ENCODE data around the gene RAPGEF6. TPM values are rescaled to one million over a fixed set of nuclear protein-coding genes. Genes with fewer than 3 reads are reported as not detected.

The RAPGEF6 gene
- total RNA-seq, 2 donors from 2014 or later = 19.2 to 24.0 TPM

GRCh38 chr5:131609774-131610173, 25.3 kb downstream of the RAPGEF6 start:
- Histone ChIP-seq H3K27me3 (ENCODE audit: control insufficient read depth, insufficient read depth, low read length, poor library complexity, severe bottlenecking) (no peaks in the 10 kb centered on the region), H3K27ac (ENCODE audit: low read depth, low read length) (no peak overlapping the region), H3K4me1 (ENCODE audit: control insufficient read depth, insufficient read depth, low read length) (no peaks in the 10 kb centered on the region), H3K36me3 (ENCODE audit: control insufficient read depth, insufficient read depth, low read length) (no peaks in the 10 kb centered on the region), H3K4me3 (ENCODE audit: low read length) (no peak overlapping the region), H3K9me3 (ENCODE audit: control insufficient read depth, low read length) (no peaks in the 10 kb centered on the region), H3K9ac (ENCODE audit: extremely low read depth, low read length, poor library complexity, severe bottlenecking) (no peak overlapping the region)
- H3K4me1 Mint-ChIP-seq = peaks cover 5% of the 10 kb centered on the region
- peaks cover 5% of the 10 kb centered on the region for H3K36me3 Mint-ChIP-seq (ENCODE audit: low read depth)
- WGBS, 2 experiments (ENCODE audit: insufficient coverage in 1 of 2, insufficient read length in 1 of 2) = 89% methylated on average over 1 of the region's 1 CpG; no CpG with 5 or more reads in 1 of the 2 experiments
- DNase-seq = no peak
- TF ChIP-seq CTCF (conservative IDR thresholded peaks at IDR 0.05) = no peak
- peak overlapping the region; percentile 27 for H3K27ac Mint-ChIP-seq
- H3K9me3 Mint-ChIP-seq = peaks cover 4% of the 10 kb centered on the region
- no peaks in the 10 kb centered on the region for H3K27me3 Mint-ChIP-seq (ENCODE audit: insufficient read depth)
- H3K4me3 Mint-ChIP-seq = no peak overlapping the region

- H3K27me3 Mint-ChIP-seq (ENCODE audit: insufficient read depth) = no peaks in the 10 kb centered on the region
- Histone ChIP-seq H3K9ac (ENCODE audit: extremely low read depth, low read length, poor library complexity, severe bottlenecking) (no peak overlapping the region), H3K9me3 (ENCODE audit: control insufficient read depth, low read length) (no peaks in the 10 kb centered on the region), H3K4me1 (ENCODE audit: control insufficient read depth, insufficient read depth, low read length) (no peaks in the 10 kb centered on the region), H3K36me3 (ENCODE audit: control insufficient read depth, insufficient read depth, low read length) (peaks cover 3% of the 10 kb centered on the region), H3K27me3 (ENCODE audit: control insufficient read depth, insufficient read depth, low read length, poor library complexity, severe bottlenecking) (no peaks in the 10 kb centered on the region), H3K4me3 (ENCODE audit: low read length) (no peak overlapping the region), H3K27ac (ENCODE audit: low read depth, low read length) (no peak overlapping the region)
- no peak overlapping the region for H3K4me3 Mint-ChIP-seq
- 63 to 86% methylated on average over 3 to 5 of the region's 5 CpGs for WGBS, 2 experiments (ENCODE audit: insufficient coverage in 1 of 2, insufficient read length in 1 of 2)
- DNase-seq = no peak
- TF ChIP-seq CTCF (conservative IDR thresholded peaks at IDR 0.05) = no peak
- peaks cover under 1% of the 10 kb centered on the region for H3K36me3 Mint-ChIP-seq (ENCODE audit: low read depth)
- H3K4me1 Mint-ChIP-seq = peaks cover 5% of the 10 kb centered on the region
- H3K9me3 Mint-ChIP-seq = no peaks in the 10 kb centered on the region
- no peak overlapping the region for H3K27ac Mint-ChIP-seq
These were observed 26.4 kb downstream of the RAPGEF6 start for GRCh38 chr5:131608597-131608996.

- H3K27me3 Mint-ChIP-seq (ENCODE audit: insufficient read depth) = no peaks in the 10 kb centered on the region
- H3K4me3 ChIP-seq (ENCODE audit: low read length) = no peak overlapping the region
- H3K36me3 ChIP-seq (ENCODE audit: control insufficient read depth, insufficient read depth, low read length) = peaks cover 3% of the 10 kb centered on the region
- no peaks in the 10 kb centered on the region for H3K9me3 ChIP-seq (ENCODE audit: control insufficient read depth, low read length)
- no peaks in the 10 kb centered on the region for H3K27me3 ChIP-seq (ENCODE audit: control insufficient read depth, insufficient read depth, low read length, poor library complexity, severe bottlenecking)
- H3K27ac Mint-ChIP-seq = no peak overlapping the region
- no peak for DNase-seq
- peaks cover 5% of the 10 kb centered on the region for H3K4me1 Mint-ChIP-seq
- H3K4me3 Mint-ChIP-seq = no peak overlapping the region
- H3K9me3 Mint-ChIP-seq = no peaks in the 10 kb centered on the region
- no peak for TF ChIP-seq CTCF (conservative IDR thresholded peaks at IDR 0.05)
- H3K9ac ChIP-seq (ENCODE audit: extremely low read depth, low read length, poor library complexity, severe bottlenecking) = no peak overlapping the region
- WGBS, 2 experiments (ENCODE audit: insufficient coverage in 1 of 2, insufficient read length in 1 of 2) = 85 to 100% methylated on average over 3 to 4 of the region's 4 CpGs
- H3K4me1 ChIP-seq (ENCODE audit: control insufficient read depth, insufficient read depth, low read length) = no peaks in the 10 kb centered on the region
- no peak overlapping the region for H3K27ac ChIP-seq (ENCODE audit: low read depth, low read length)
- H3K36me3 Mint-ChIP-seq (ENCODE audit: low read depth) = no peaks in the 10 kb centered on the region
These were observed 27.0 kb downstream of the RAPGEF6 start for GRCh38 chr5:131607903-131608540.

Data from endodermal cell (in vitro differentiated cells).